HG02759 (cell line): ENCODE data around the gene SULT1A4.
"Not testable (repeated sequence)": the region's sequence is repeated elsewhere in the genome, so short reads cannot be mapped to it uniquely, and the experiment has no call there.

Experiments used
- ATAC-seq: cut with Tn5 transposase; IDR thresholded peaks from one replicate; pipeline ENCODE4 v1.9.1; 2021; ENCODE audit warnings: mild to moderate bottlenecking, moderate library complexity; ENCODE audit not compliant: unreplicated experiment

The SULT1A4 gene

DNA sequence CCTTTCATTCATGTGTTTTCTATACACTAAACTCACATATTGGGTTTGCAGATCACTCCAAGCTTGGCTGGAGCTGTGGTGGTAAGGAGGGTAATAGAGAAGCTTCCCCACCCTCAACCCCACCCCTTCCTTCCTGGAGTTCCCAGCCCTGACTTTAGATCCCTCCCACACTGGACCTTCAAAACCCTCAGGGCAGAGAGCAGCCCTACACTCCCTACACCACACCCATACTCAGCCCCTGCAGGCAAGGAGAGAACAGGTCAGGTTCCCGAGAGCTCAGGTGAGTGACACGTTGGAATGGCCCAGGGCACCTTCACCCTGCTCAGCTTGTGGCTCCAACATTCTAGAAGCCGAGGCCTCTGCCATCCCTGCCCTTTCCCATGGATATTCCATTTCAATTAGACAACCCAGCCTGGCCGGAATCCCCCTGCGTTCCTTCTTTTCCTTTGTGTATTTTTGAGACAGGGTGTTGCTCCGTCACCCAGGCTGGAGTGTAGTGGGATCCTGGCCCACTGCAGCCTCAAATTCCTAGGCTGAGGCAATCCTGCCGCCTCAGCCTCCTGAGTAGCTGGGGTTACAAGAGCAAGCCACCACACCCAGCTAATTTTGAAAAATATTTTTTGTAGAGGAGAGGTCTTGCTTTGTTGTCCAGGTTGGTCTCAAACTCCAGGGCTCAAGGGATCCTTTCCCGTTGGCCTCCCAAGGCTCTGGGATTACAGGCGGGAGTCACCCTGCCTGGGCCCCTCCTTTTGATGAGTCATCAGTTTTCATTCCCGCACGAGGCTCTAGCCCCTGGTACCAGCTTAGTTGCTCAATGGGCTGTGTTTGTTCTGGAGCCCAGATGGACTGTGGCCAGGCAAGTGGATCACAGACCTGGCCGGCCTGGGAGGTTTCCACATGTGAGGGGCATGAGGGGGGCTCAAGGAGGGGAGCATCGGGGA is at the start of gene SULT1A4:
Gene SULT1A4, plus strand, starts transcription at position 208 of the 941 bp plus-strand sequence. CDS start 1,473 bp downstream, outside the sequence.
- ATAC-seq = not testable (repeated sequence)

DNA sequence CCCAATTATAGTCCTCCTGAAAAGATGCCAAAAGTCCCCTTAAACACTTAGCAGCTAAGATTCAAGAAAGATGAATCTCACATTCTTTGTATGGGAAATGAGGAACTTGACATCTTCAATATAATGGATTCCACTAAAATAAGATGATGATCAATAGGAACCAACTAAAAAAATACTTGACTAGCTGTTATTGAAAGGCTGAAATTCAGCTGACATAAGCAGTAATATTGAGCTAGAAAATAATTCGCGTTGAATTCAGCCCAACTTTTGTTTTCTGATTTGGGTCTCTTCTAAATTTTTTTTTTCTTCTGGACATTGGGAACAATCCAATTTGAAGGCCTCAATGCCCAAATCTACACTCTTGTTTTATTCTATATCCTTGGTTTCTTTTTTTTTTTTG is 36.1 kb upstream of the SULT1A4 start:
- ATAC-seq = not testable (repeated sequence)

DNA sequence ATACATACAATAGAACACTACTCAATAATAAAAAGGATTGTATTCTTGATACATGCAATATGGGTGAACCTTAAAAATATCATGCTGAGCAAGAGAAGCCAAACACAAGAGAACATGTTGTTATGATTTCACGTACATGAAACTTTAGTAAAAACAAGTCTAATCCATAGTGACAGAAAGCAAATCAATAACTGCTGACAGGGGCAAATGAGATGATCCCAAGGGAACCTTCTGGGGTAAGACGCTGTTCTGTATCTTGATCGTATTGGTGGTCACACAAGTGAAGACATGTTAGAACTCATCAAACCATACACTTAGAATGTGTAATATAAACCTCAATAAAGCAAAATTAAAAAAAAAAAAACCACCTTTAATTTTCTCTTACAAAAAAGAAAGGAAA is 34.3 kb upstream of the SULT1A4 start:
- ATAC-seq = not testable (repeated sequence)

DNA sequence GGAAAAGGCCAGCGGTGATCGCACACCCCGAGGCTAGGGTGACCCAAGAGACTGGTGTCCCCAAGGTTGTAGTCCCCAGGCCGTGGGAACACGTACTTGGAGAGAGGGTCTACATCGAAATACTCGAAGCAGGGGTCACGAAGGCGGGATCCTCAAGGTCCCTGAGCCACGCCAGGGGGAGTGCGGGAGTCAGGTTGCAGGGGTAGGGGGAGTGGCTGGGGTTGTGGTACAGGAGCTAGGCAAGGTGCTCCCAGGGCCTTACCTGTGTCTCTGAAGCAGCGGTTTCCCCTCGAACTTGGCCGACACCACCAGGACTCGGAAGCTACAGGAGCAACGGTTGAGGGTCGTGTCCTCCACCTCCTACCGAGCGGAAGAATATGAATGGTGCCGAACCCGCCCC is 6.0 kb upstream of the SULT1A4 start:
- ATAC-seq = peak; percentile 6

DNA sequence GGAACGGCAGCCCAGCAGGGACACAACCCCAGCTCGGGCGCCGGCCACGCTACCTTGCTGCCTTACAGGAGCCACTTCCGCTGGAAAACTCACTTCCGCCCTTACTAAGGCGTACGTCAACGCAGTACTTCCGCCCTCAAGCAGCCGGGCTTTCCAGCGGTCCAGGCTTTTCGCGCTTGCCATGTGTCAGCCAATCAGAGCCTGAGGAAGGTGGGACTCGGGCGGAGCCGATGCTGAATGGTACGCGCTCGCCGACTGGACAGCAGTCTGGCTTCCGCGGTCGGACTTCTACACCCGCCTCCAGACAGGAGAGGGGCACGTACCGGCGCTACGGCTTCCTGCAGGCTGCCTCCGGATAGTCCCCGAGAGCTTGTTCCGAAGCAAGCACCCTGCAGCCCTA is 5.4 kb upstream of the SULT1A4 start, which contains the start of the genes BOLA2 and SLX1B:
Gene BOLA2, minus strand, starts transcription at position 83 of the 400 bp plus-strand sequence. CDS start 98 bp downstream, outside the sequence.
Gene SLX1B, plus strand, starts transcription at position 265 of the 400 bp plus-strand sequence.
- ATAC-seq = peak; percentile 89

DNA sequence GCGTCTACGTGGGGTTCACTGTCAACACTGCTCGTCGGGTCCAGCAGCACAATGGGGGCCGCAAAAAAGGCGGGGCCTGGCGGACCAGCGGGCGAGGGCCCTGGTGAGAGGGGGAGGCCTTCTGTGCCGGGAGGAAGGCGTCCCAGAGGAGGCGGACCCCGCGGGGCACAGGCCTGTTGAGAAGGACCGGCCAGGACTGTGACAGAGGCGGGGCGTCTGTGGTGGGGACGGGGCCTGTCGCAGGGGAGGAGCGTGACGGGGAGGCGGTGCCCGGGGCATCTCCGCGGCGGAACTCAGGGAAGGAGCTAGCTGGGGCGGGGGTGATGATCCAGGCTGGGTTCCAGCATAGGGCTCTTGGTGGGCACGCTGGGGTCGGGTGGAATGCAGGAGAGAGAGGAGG is 4.9 kb upstream of the SULT1A4 start:
- peak; percentile 61 for ATAC-seq

DNA sequence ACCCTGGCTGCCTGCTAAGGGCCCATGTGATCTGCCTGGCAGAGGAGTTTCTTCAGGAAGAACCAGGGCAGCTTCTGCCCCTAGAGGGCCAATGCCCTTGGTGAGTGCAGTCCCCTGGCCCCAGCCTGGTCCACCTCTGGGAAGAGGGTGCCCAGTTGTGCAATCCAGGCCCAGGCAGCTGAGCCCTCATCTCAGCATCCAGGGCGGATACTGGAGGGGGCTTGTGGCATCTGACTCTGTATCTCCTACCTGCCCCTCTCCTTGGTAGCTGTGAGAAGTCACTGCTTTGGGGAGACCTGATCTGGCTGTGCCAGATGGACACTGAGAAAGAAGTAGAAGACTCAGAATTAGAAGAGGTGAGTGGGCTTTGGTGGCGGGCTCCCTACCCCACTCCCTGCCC is 2.1 kb upstream of the SULT1A4 start:
- ATAC-seq = not testable (repeated sequence)

DNA sequence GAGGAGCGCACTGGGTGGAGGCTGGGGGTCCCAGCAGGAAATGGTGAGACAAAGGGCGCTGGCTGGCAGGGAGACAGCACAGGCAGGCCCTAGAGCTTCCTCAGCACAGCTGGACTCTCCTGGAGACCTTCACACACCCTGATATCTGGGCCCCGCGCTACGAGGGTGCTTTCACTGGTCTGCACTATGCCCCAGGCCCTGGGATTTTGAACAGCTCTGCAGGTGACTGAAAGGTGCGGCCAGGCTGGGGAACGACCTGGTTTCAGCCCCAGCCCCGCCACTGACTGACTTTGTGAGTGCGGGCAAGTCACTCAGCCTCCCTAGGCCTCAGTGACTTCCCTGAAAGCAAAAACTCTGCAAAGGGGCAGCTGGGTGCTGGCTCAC is 926 bp downstream of the SULT1A4 start:
- ATAC-seq = not testable (repeated sequence)

DNA sequence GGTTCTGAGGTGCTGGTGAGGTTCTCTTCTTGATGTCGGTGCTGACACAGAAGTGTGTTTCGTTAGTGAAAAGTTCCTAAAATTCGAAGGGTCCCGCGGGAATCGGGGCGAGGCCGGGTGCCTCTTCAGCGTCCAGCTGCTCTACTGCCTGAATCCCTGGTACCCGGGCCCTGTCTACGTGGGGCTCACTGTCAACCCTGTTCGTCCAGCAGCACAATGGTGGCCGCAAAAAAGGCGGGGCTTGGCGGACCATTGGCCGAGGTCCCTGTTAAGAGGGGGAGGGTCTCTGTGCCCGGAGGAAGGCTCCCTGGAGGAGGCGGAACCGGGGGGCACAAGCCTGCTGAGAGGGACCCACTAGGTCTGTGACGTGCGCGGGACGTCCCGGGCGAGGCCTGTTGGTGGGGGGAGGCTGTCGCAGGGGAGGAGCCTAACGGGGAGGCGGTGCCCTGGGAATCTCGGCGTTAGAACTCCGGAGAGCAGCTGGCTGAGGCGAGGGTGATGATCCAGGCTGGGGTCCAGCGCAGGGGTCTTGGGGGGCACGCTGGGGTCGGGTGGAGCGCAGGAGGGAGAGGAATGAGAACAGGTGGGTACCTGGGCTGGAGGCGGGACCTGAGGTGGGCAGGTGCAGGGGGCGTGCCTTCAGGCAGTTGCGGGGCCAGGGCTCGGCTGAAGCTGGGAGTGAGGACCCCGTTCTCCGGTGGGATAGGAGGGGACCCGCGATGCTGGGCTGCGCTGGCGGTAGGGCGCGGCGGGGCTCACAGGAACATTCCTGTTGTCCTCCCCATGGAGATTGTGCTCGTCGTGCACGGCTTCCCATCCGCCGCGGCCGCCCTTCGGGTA is 6.5 kb downstream of the SULT1A4 start:
- not testable (repeated sequence) for ATAC-seq

DNA sequence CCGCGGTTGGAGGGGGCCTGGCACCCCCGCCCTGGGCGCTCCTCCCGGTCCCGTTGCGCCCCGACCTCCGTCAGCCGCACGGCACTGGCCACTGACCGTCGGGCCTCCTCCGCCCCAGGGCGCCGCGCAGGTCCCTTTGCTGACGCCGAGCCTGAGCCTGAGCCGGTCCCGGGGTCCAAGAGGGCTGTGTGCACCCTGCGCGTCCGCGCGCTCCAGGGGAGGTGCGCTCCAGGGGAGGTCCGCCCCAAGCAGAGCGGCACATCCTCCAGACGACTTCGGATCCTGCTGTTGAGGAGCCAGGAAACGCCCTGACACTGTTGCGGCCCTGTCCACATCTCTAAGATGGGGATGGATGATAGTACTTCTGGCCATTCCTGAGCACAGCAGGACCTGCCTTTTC is 7.2 kb downstream of the SULT1A4 start:
- ATAC-seq = not testable (repeated sequence)

DNA sequence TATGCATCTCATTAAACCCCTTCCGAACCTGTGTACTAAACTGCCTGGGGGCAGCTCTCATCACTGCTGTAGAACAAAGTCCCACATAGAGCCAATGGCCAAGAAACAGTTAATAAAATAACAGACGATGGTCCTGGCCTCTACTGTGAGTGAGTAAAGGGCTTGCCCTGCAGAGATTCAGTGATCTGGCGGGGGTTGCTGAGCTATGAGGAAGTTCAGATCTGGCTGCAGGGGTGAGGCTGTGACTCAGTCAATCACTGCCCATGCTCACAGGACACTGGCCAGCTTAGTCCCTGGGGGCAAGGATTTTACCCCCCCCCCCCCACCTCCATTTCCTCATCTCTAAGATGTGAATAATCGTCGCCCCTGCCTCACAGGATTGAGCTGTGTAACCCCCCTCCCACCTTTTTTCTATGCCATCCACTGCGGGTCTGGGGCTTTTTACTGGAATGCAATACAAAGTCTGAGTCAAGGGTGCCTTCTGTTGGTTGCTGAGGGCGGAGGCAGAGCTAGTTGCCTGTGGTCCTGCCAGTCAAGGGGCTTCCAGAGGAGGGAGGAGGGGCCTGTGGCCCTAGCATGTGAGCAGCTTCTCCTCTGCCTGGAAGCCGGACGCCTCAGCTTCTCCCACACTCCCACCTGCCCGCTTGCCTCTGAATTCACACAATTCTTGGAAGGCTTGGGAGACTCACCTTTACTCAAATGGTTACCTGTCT is 8.1 kb downstream of the SULT1A4 start:
- ATAC-seq = not testable (repeated sequence)

DNA sequence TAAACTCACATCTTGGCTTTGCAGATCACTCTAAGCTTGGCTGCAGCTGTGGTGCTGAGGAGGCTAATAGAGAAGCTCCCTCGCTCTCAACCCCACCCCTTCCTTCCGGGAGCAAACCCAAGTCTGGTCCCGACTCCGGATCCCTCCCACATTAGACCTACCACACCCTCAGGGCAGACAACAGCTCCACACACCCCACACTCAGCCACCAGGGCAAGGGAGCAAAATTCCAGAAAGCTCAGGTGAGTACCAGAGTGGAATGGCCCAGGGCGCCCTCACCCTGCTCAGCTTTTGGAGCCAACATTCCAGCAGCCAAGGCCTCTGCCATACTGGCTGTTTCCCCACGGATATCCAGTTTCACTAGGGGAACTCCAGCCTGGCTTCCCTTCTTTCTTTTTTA is 9.9 kb downstream of the SULT1A4 start:
- ATAC-seq = not testable (repeated sequence)

DNA sequence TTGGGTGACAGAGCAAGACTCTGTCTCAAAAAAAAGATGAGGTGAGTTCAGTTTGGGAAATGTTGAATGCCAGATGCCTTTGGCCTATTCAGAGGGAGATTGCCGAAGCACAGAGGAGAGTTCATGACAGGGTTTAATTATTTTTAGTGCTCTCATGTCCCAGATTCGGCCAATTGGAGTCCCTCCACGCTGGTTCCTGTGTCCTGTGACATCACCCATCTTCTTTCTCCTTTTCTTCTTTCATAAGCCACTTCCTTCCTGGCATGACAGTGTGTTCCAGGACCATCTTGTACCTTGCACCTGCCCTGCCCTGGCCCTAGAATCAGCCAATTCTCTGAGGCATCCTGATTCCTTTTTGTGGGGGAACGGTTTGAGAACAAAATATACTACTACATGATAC is 12.4 kb downstream of the SULT1A4 start:
- not testable (repeated sequence) for ATAC-seq

DNA sequence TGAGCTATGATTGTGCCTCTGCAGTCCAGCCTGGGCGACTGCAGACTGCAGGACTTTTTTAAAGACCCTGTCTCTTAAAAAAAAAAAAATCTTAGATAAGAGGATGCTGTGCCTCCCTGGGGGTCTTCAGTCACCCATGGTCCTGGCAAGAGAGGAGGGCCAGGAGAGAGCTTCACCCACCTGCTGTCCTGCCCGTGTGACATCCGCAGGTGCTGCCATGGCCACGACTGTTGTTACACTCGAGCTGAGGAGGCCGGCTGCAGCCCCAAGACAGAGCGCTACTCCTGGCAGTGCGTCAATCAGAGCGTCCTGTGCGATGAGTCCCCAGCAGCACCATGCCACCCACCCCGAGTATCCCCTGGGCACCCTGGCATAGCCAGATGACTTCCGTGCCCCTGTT is 22.6 kb downstream of the SULT1A4 start:
- not testable (repeated sequence) for ATAC-seq

DNA sequence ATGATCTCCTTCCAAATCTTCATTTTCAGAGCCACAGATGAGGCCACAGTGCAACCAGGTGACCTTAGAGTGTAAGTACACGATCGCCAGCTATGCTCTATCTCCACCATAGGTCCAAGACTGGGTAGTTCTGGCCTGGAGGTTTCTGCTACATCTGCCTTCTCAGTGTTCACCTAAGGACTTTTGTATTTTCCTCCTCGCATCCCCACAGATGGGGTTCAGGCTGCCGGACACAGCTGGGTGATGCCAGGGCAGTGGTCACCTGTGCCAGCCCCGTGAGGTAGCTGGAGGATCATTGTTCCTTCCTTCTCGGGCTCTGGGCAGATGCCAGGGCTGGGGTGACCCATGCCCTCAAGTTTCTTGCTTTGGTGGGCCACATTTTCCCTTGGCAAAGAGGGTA is 46.6 kb downstream of the SULT1A4 start, which contains the start of gene NPIPB12:
Gene NPIPB12, minus strand, starts transcription at position 101 of the 400 bp plus-strand sequence.
- not testable (repeated sequence) for ATAC-seq
